Thoracic aorta (tissue), 2 donors: ENCODE results near the gene DTWD2. TPM values are rescaled to one million over a fixed set of nuclear protein-coding genes. Genes with fewer than 3 reads are reported as not detected.
"Not testable (repeated sequence)": the region's sequence is repeated elsewhere in the genome, so short reads cannot be mapped to it uniquely, and the experiment has no call there.

Experiments used
- ATAC-seq: fragments of 150-250 bp; one replicate; pipeline ENCODE4 v1.8.0; 2017; ENCODE audit warnings: low read depth; ENCODE audit not compliant: insufficient number of reproducible peaks, low FRiP score
- DNase-seq: peaks from one replicate; pipeline ENCODE4 v3.0.0-alpha.2; 2020; ENCODE audit warnings: low spot score
- H3K27ac ChIP-seq, 2 donors: fragments of 200-600 bp; sonication (generic); 1 replicate in 1 of 2; 2 replicates in 1 of 2; pipeline ENCODE4 v1.5.1; 2016; ENCODE audit warnings: mild to moderate bottlenecking in 2 of 2, moderate library complexity in 2 of 2
- H3K27me3 ChIP-seq: fragments of 200-600 bp; sonication (generic); replicated peaks from 2 replicates; pipeline ENCODE4 v1.6.0; 2016; ENCODE audit warnings: mild to moderate bottlenecking; ENCODE audit not compliant: insufficient read depth
- H3K36me3 ChIP-seq: fragments of 200-600 bp; sonication (generic); one replicate; pipeline ENCODE4 v1.5.1; 2016
- H3K4me1 ChIP-seq, 2 donors: fragments of 200-600 bp; sonication (generic); 1 replicate in 1 of 2; 2 replicates in 1 of 2; pipeline versions ENCODE4 v1.5.1 to v1.6.0; 2016; ENCODE audit warnings: low read depth in 2 of 2, mild to moderate bottlenecking in 1 of 2; ENCODE audit not compliant: control insufficient read depth in 1 of 2
- H3K4me3 ChIP-seq: fragments of 200-600 bp; sonication (generic); 2 replicates; pipeline ENCODE4 v1.5.1; 2016; ENCODE audit warnings: mild to moderate bottlenecking
- H3K9me3 ChIP-seq: fragments of 200-600 bp; sonication (generic); 2 replicates; pipeline ENCODE4 v1.5.1; 2016
- CTCF ChIP-seq: fragments of 200-600 bp; sonication (generic); IDR thresholded peaks from one replicate; pipeline ENCODE4 v1.5.1; 2019; ENCODE audit warnings: antibody characterized with exemption
- total RNA-seq, 2 donors: library from RNA; depleted of rRNA; stranded (reverse); fragments of >200 nt; gene quantifications; one replicate each; pipeline versions ENCODE4 v1.1.0 to v1.2.3, GENCODE V29; 2016

Gene DTWD2
- total RNA-seq, 2 donors from 2014 or later, result 5.0 to 8.7 TPM

GRCh38 chr5:118984602-118985001 lies 3.7 kb downstream of the DTWD2 start:
- ATAC-seq, result no peak
- TF ChIP-seq CTCF, result no peak

GRCh38 chr5:118981783-118982182 lies 6.6 kb downstream of the DTWD2 start:
- ATAC-seq, result no peak
- Histone ChIP-seq H3K4me3 (no peak overlapping the region), H3K27me3 (no peaks in the 10 kb centered on the region), H3K4me1 (peaks cover 0 to 4% of the 10 kb centered on the region in 2 donors), H3K27ac (no peak overlapping the region), H3K9me3 (no peaks in the 10 kb centered on the region), H3K36me3 (no peaks in the 10 kb centered on the region)
- DNase-seq, result no peak
- TF ChIP-seq CTCF, result no peak

More at GRCh38 chr5:118984602-118985001, 3.7 kb downstream of the DTWD2 start:
- no peak overlapping the region for H3K27ac ChIP-seq
- no peak overlapping the region for H3K4me3 ChIP-seq
- H3K4me1 ChIP-seq, result peaks cover 5 to 14% of the 10 kb centered on the region in 2 donors
- H3K36me3 ChIP-seq, result no peaks in the 10 kb centered on the region
- H3K27me3 ChIP-seq, result no peaks in the 10 kb centered on the region
- no peaks in the 10 kb centered on the region for H3K9me3 ChIP-seq
- DNase-seq, result no peak

- ATAC-seq (no peak), DNase-seq (no peak)
- Histone ChIP-seq H3K4me1 (no peaks in the 10 kb centered on the region), H3K27ac (no peak overlapping the region), H3K4me3 (no peak overlapping the region), H3K36me3 (no peaks in the 10 kb centered on the region), H3K9me3 (no peaks in the 10 kb centered on the region), H3K27me3 (no peaks in the 10 kb centered on the region)
- TF ChIP-seq CTCF, result no peak
These were observed 7.9 kb downstream of the DTWD2 start for GRCh38 chr5:118980438-118980837.

GRCh38 chr5:118980017-118980416 lies 8.3 kb downstream of the DTWD2 start:
- DNase-seq (no peak), ATAC-seq (no peak)
- H3K36me3 ChIP-seq, result no peaks in the 10 kb centered on the region
- H3K4me1 ChIP-seq, result no peaks in the 10 kb centered on the region
- H3K4me3 ChIP-seq, result no peak overlapping the region
- no peak overlapping the region for H3K27ac ChIP-seq
- no peak for TF ChIP-seq CTCF
- no peaks in the 10 kb centered on the region for H3K9me3 ChIP-seq
- H3K27me3 ChIP-seq, result no peaks in the 10 kb centered on the region

- H3K27ac ChIP-seq, DNase-seq, H3K4me1 ChIP-seq, ATAC-seq, H3K9me3 ChIP-seq, H3K4me3 ChIP-seq, H3K27me3 ChIP-seq, H3K36me3 ChIP-seq: not testable (repeated sequence)
These were observed 14.4 kb downstream of the DTWD2 start for GRCh38 chr5:118973779-118974445.

- Histone ChIP-seq H3K4me1 (peaks cover 0 to 8% of the 10 kb centered on the region in 2 donors), H3K9me3 (no peaks in the 10 kb centered on the region), H3K36me3 (no peaks in the 10 kb centered on the region), H3K27me3 (no peaks in the 10 kb centered on the region), H3K4me3 (no peak overlapping the region), H3K27ac (no peak overlapping the region)
- ATAC-seq, result no peak
- TF ChIP-seq CTCF, result no peak
- DNase-seq, result no peak
These were observed 19.4 kb downstream of the DTWD2 start for GRCh38 chr5:118968925-118969375.
